GM19099 (cell line): ENCODE measurements around the gene AS3MT.

Source experiments
- POLR2A ChIP-seq: IDR thresholded peaks from 3 replicates; pipeline ENCODE4 v1.6.1; 2011; ENCODE audit warnings: low read depth; ENCODE audit not compliant: insufficient read length; ENCODE audit errors: extremely low read depth

Gene AS3MT

DNA sequence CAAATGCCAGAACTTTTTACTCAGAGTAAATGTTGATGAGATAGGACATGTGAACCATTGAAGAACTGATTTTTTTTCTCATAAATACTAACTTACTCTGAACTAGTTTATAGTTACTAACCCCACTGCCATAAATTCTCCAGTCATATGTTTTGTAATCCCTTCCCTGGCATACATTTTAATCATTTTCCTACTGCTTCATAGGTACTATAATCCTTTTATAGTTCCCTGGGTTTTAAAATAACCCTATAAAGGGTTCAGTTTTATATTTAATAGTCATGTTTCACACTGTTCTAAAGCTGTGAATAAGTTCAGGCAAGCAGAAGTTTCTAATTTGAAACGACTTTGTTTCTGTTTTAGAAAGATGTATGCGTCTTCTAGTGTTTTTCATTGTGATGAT is 77.7 kb downstream of the AS3MT start:
- no peak for TF ChIP-seq POLR2A

DNA sequence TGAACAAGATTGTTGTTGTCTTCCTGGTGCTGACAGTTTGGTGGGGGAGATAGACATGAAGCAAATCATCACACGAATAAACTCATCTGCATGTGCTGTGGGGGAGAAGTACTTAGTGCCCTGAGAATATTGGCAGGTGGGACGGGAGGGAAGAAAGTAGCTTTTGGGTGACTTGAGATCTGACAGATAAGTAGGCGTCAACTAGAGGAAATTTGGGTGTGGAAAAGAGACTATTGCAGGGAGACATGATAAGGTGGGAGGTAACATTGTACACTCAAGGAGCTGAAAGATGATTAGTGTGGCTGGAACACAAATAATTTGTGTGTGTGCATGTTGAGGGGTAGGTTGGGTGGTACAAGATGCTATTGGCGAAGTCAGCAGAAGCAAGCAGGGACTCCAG is 78.9 kb downstream of the AS3MT start:
- no peak for TF ChIP-seq POLR2A

DNA sequence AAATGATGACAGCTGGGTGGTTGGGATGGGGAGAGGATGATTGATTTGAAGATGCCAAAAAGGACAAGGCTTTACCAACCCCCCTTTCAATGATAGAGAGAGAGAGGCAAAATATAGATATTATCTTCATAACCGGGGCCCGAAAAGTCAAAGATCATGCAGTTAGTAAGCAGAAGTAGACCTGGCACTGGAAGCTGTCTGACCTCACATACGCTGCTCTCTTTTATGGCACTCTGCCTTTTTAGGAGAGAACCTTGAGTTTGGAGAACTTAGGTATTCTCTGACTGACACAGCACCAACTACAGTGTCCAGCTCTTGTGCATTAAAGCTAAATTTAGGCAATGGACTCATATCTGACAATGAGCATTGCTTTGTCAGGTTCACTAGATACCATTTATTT is 79.5 kb downstream of the AS3MT start:
- TF ChIP-seq POLR2A = no peak

DNA sequence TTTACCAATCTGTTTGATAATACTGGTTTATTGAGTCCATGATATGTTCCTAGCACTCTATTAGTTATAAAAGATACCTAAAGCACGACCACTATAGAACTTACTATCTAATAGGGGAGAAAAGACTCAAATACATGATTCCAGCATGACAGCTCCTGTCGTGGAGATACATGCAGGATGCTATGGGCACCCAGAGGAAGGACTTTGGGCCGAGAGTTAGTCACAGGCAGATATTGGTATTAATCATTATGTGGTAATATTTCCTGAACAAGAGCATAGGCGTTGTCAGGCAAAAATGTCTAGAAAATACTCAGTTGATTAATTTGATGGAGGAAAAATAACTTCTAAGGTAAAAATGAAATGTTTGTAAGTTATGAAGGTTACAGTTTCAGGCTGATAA is 80.6 kb downstream of the AS3MT start:
- no peak for TF ChIP-seq POLR2A

DNA sequence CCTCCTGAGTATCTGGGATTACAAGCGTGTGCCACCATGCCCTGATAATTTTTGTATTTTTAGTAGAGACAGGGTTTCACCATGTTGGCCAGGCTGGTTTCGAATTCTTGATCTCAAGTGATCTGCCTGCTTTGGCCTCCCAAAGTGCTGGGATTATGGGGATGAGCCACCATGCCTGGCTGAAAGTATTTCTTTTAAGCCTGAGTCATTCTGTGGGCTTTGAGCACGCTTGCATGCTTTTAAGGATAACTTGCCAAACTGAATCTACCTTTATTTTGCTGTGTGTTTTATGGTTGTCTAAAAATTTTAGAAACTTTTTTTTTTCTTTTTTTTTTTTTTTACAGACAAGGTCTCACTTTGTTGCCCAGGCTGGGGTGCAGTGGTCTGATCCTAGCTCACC is 82.0 kb downstream of the AS3MT start:
- TF ChIP-seq POLR2A = no peak
